ENCODE results near the gene ARMC12. TPM values are rescaled to one million over a fixed set of nuclear protein-coding genes. Genes with fewer than 3 reads are reported as not detected.
A peak's percentile ranks its signal among the peaks of the same experiment; 100 is the strongest.

ARMC12 gene
- total RNA-seq, 4 donors from 2014 or later = 1.6 TPM; not detected in 2

DNA sequence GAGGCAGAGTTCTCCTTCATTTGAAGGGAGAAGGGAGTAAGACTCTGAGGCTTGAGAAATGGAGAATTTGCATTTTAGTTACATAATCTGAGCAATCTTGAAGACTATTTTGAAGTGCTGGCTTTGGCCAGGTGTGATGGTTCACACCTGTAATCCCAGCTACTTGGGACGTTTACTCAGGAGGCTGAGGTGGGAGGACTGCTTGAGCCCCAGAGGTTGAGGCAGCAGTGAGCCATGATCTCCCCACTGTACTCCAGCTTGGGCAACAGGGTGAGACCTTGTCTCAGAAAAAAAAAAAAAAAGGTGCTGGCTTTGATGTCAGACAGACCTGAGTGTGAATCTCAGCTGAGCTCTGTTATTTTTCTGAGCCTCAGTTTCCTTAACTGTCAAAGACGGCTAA, 12.4 kb upstream of the ARMC12 start:
- intact Hi-C loops (cut with DNase I; ENCODE audit: low total_unique reads) = no loop called here
- Histone ChIP-seq H3K36me3 (no peaks in the 10 kb centered on the region), H3K27ac (peak overlapping the region; percentile 98 to 100), H3K4me3 (no peak overlapping the region), H3K4me1 (peaks cover 18 to 33% of the 10 kb centered on the region in 2 donors), H3K27me3 (no peaks in the 10 kb centered on the region), H3K9me3 (no peaks in the 10 kb centered on the region)
- TF ChIP-seq POLR2A (IDR thresholded peaks at IDR 0.05) (no peak), CTCF (IDR thresholded peaks at IDR 0.05) (no peak)
- DNase-seq = no peak

DNA sequence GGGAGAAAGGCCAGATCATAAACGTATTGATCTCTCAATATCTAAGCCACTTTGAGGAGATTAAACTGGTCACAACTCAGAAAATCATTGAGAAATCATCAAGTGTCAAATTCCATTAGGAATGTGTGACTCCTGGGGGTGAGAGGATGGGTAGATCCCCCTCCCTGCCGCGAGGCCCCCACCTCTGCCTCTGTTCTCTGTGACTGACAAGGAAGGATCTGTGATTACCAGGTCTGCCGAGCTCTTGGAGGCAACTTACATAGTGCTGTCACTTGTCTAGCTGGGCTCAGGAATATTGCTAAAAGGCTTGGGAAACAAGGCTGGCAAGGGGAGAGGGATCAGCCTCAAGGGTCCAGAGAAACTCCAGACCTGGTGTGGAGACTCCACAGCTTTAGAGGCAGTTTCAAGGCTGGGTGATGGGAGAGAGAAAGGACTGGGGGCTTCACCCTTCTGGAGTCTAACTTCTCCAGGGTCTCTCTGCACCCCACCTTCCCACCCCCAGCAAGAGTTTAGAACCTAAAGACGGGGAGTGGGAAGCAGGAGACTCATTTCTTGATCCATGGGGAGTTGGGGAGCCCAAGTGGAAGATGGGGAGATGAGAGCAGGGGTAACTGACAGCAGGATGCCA, 11.6 kb upstream of the ARMC12 start:
- Histone ChIP-seq H3K36me3 (no peaks in the 10 kb centered on the region), H3K9me3 (no peaks in the 10 kb centered on the region), H3K4me3 (no peak overlapping the region), H3K27me3 (no peaks in the 10 kb centered on the region), H3K4me1 (peaks cover 21 to 30% of the 10 kb centered on the region in 2 donors), H3K27ac (peak overlapping the region; percentile 98 to 100)
- TF ChIP-seq POLR2A (IDR thresholded peaks at IDR 0.05) (no peak), CTCF (IDR thresholded peaks at IDR 0.05) (no peak)
- DNase-seq = no peak
- intact Hi-C loops (cut with DNase I; ENCODE audit: low total_unique reads) = loop anchor here (5.0 kb wide), 1 partner anchor 38 kb away; the partner anchor contains the start of gene FKBP5

DNA sequence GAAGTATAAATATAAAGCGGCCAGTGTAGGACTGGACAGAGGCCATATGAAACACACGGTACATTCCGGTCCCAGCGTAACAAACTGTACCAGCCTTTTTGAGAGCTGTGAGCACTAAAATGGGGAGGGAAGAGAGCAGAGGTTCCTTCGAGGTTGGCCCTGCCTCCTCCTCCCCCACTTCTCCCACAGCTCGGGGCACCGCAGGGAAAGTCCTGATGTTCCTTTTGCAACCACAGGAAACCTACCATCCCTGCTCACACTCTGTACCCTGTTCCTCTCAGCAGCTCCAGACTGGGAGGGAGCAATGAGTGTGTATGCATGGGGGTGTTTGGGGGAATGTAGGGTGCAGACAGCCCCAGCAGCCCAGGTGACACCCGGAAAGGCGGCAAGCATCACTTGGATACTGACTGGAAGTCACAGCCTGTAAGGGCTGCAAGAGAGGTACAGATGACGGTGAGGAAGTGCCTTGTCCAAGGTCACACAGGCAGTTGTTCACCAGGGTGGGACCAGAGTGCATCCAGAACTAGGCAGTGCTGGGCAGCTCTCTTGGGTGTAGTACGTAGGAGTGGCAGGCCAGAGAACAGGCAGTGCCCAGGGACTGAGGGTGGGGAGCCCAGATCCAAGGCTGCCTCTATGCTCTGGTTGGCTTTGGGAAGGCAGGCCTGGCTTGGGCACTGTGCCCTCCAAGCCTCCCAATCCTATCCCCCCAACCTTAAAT, 11.0 kb upstream of the ARMC12 start:
- peak; percentile 68 to 81 for DNase-seq
- Histone ChIP-seq H3K27ac (peak overlapping the region; percentile 98 to 100), H3K27me3 (no peaks in the 10 kb centered on the region), H3K4me3 (no peak overlapping the region), H3K9me3 (no peaks in the 10 kb centered on the region), H3K4me1 (peaks cover 26 to 31% of the 10 kb centered on the region in 2 donors), H3K36me3 (no peaks in the 10 kb centered on the region)
- intact Hi-C loops (cut with DNase I; ENCODE audit: low total_unique reads) = loop anchor here (5.0 kb wide), 1 partner anchor 39 kb away; the partner anchor contains the start of gene FKBP5
- TF ChIP-seq CTCF (IDR thresholded peaks at IDR 0.05) = peak in 1 of 4 experiments; percentile 28
- TF ChIP-seq POLR2A (IDR thresholded peaks at IDR 0.05) = peak in 1 of 2 donors; percentile 32

DNA sequence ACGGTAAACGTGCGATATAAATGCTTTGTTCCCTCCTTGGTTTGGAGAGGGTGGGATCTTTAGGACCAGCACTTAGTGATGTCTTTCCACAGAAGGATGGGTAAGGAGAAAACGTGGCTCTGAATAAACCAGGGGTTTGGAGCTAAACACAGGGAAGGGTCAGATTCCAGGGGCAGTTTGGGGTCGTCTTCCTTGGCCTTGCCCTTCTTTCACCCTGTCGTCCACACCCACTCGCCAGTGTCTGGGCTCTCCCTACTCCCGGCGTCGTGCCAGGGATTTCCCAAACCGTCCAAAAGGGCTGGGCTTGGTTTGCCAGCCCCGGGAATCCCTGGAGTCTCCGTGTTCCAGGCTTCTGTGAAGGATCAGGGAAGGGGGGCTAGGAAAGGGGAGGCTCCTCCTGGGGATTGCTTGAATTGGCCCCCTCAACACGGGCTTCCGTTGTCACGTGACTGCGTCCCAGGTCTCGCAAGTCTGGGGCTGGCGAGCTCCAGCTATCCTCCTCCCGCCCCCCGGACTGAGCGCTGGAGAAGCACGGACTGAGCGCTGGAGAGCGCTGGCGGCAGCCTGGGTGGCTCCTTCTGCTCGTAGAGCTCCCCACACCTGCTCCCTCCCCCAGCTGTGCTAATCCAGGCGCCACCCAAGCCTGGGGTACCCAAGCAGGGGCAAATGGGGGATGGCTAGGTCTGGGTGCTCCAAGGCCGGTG, 9.4 kb upstream of the ARMC12 start:
- peaks cover 26 to 34% of the 10 kb centered on the region in 2 donors for H3K4me1 ChIP-seq
- TF ChIP-seq CTCF (IDR thresholded peaks at IDR 0.05) (peak in 3 of 4 experiments; percentile 2 to 10 (median 4)), POLR2A (IDR thresholded peaks at IDR 0.05) (peak; percentile 45 to 84)
- intact Hi-C loops (cut with DNase I; ENCODE audit: low total_unique reads) = loop anchor here (5.0 kb wide), 1 partner anchor 40 kb away; the partner anchor contains the start of gene FKBP5

More for the DNA sequence above, 9.4 kb upstream of the ARMC12 start:
- Histone ChIP-seq H3K4me3 (peak overlapping the region; percentile 42 to 59), H3K27ac (peak overlapping the region; percentile 98 to 100), H3K36me3 (no peaks in the 10 kb centered on the region), H3K9me3 (no peaks in the 10 kb centered on the region), H3K27me3 (no peaks in the 10 kb centered on the region)
- DNase-seq = peak; percentile 93 to 97

Data from uterus (tissue), 4 donors.